Limb (tissue), 2 donors: ENCODE measurements around the gene SLC5A1.
"Not testable (repeated sequence)": the region's sequence is repeated elsewhere in the genome, so short reads cannot be mapped to it uniquely, and the experiment has no call there.

Source experiments
- DNase-seq, 2 donors: peaks; one replicate each; pipeline ENCODE4 v3.0.0-alpha.2; 2016; ENCODE audit errors: extremely low spot score in 2 of 2

SLC5A1 gene

DNA sequence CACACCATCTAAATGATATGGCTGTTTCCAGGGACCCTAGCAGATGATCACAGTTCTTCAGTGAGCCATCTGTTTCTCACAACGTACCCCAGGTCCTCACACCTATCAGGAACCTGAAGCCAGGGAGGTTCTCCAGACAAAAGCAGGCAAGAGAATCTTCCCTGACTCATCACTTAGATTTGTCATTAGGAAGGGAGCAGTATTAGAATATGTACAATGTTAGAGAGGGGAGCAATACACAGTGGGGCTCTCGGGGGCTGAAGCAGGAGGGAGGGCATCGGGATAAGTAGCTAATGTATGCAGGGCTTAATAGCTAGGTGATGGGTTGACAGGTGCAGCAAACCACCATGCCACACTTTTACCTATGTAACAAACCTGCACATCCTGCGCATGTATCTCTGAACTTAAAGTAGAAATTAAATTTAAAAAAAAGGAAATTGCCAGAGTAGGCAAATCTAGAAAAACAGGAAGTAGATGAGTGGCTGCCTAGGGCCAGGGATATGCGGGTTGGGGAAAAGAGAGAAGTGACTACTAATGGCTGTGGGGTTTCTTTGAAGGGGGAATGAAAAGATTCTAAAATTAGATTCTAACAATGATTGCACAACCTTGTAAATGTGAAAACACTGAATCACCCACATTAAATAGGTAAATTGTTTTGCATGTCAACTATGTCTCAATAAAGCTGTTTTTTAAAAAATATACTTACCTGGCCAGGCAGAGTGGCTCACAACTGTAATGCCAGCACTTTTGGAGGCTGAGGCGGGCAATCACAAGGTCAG lies 101.6 kb downstream of the SLC5A1 start:
- DNase-seq: no peak

DNA sequence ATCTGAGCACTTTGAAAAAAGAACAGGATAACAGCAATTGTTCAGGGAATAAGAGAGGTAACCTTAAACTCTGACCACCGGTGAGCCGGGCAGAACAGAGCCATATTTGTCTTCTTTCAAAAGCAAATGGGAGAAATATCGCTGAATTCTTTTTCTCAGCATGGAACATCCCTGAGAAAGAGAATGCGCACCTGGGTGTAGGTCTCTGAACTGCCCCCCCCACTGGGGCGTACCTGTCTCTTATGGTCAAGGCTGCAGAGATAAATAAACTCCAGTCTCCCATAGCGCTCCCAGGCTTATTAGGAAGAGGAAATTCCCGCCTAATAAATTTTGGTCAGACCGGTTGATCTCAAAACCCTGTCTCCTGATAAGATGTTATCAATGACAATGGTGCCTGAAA lies 104.1 kb downstream of the SLC5A1 start:
- DNase-seq: not testable (repeated sequence)

DNA sequence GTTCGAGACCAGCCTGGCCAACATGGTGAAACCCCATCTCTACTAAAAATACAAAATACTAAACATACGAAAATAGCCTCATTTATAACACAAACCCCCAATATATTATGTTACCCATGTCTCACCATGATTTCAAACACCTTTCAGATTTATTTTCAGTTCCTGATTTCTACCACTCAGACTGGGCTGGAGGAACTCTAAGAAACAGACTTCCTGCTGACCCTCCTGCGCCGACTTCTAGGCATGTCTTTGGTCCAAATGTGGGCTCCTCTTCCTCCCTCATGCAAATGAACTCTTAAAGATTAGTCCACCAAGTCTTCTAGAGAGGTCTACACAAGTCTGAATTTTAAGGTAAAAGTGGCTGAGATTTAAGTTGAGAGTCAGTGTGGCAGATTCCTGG lies 105.3 kb downstream of the SLC5A1 start:
- not testable (repeated sequence) for DNase-seq

DNA sequence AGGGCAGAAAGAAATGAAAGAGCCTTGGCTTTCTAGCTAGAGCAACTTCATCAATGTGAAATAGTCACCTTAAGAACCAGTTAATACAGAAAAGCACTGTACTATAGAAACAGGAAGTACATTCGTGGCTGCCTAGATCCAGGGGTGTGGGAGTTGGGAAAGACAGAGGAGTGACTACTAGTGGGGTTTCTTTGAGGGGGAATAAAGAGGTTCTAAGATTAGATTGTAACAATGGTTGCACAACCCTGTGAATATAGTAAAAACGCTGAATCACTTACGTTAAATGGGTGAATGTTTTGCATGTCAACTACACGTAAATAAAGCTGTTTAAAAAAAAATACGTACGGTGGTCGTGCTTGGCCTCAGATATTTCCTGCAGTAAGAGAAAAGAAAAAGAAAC lies 107.6 kb downstream of the SLC5A1 start:
- not testable (repeated sequence) for DNase-seq

DNA sequence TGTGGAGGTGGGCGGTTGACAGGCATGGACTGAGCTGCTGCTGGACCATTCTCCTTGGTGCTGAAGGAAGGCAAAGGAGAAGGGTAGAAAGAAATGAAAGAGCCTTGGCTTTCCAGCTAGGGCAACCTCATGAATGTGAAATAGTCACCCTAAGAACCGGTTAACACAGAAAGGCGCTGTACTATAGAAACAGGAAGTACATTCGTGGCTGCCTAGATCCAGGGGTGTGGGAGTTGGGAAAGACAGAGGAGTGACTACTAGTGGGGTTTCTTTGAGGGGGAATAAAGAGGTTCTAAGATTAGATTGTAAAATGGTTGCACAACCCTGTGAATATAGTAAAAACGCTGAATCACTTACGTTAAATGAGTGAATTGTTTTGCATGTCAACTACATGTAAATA lies 108.6 kb downstream of the SLC5A1 start:
- not testable (repeated sequence) for DNase-seq

DNA sequence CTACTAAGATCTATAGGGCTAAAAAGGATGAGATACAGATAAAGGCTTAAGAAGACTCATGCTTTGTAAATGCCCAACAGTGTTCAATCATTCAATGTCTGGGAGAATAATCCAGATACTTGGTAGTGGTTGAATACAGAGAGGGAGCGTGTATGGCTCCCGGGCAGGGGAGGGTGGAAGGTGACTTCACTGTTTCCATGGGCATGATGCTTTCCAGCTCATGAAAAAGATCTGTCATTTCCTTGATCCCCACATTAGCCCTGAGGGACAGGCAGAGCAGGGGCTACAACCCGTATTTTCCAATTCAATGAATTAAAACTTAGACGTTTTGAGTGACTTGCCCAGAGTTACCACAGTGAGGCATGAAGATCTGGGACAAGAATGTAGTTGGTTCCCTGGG lies 111.7 kb downstream of the SLC5A1 start:
- not testable (repeated sequence) for DNase-seq

DNA sequence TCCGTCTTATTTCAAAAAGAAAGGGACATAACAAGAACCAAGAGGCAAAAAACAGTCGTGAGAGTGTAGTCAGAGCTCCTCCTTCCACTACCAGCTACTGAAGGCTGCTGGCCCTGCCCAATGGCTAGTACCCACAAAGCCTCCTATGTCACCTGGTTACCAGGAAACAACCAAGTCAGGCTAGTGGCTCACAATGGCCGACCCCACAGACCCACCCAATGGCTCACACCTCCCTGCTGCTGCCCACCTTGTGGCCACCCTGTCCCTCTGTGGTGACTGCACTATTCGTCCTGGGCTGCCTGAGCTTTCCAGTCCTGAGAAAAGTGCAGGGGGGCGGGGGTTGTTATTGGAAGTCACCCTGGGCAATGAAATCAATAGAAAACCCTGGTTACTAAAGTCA lies 114.6 kb downstream of the SLC5A1 start:
- DNase-seq: not testable (repeated sequence)

DNA sequence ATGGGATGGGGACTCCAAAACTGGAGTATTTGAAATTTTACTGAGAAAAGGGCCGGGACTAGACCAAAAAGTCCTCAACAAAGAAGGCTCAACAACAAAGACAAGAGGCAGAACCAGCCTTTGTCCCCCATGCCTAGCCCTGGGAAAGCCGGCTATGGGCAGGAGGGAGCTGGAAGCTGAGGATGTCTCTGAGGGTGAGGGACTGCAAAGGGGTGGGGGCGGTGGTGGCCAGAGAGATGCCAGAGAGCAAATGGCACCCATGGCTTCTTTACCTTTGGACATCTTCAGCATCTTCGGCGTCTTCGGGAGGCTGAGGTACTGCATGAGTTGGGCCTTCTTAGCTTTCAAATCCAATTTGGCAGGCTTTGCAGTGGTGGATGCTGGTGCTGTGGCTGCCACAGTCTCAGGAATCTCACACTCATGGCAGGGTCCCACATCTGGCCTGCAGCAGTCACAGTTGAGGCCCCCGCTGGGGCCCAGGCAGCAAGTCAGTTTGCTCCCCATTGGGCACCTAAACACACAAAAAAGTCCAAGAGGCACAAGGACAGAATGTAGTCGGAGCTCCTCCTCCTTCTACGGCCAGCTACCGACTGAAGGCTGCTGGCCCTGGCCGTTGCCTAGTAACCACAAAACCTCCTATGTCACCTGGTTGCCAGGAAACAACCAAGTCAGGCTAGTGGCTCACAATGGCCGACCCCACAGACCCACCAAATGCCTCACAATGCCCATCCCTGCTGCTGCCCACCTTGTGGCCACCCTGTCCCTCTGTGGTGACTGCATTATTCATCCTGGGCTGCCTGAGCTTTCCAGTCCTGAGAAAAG lies 115.9 kb downstream of the SLC5A1 start, which contains the start of gene C22orf42:
C22orf42 (minus strand) TSS at position 592 of the 822 bp plus-strand sequence; CDS start at position 504, 88 bp downstream.
- DNase-seq: no peak

DNA sequence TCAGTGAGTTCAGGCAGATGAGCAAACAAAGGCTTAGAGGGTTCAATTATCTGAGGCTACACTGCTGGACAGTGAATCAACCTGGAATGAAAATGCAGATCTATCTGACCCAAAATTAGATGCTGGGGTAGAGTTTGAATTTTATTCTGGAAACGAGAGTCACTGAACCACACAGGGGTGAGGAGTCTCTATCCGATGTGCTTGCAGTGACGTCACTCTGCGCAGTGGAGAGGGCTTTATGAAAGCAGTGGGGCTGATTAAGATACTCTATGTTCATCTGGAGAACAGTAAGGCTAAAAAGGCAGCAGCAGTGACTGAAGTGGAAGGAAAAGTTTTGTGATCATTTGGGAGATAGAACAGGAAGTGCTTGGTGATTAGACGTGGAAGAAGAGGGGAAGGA lies 117.3 kb downstream of the SLC5A1 start:
- DNase-seq: not testable (repeated sequence)
